GM21717 (cell line): ENCODE results near the gene MINDY3.

ENCODE experiments used
- ATAC-seq: cut with Tn5 transposase; IDR thresholded peaks from one replicate; pipeline ENCODE4 v1.9.1; 2021; ENCODE audit warnings: mild to moderate bottlenecking, moderate library complexity; ENCODE audit not compliant: unreplicated experiment

The MINDY3 gene

GRCh38 chr10:15808204-15808797, 52.0 kb downstream of the MINDY3 start:
- ATAC-seq: no peak

GRCh38 chr10:15805395-15806058, 54.8 kb downstream of the MINDY3 start:
- ATAC-seq: no peak

GRCh38 chr10:15804109-15804508, 56.2 kb downstream of the MINDY3 start:
- ATAC-seq: no peak

- no peak for ATAC-seq
Observed at GRCh38 chr10:15802375-15802949, 57.8 kb downstream of the MINDY3 start.

GRCh38 chr10:15801641-15802040, 58.7 kb downstream of the MINDY3 start:
- no peak for ATAC-seq

- ATAC-seq: no peak
Observed at GRCh38 chr10:15801147-15801546, 59.2 kb downstream of the MINDY3 start.

- no peak for ATAC-seq
Observed at GRCh38 chr10:15797346-15797745, 63.0 kb downstream of the MINDY3 start.

GRCh38 chr10:15796762-15797161, 63.5 kb downstream of the MINDY3 start:
- ATAC-seq: no peak

- no peak for ATAC-seq
Observed at GRCh38 chr10:15796098-15796759, 64.1 kb downstream of the MINDY3 start.

- no peak for ATAC-seq
Observed at GRCh38 chr10:15795036-15795792, 65.1 kb downstream of the MINDY3 start.

- ATAC-seq: no peak
Observed at GRCh38 chr10:15794569-15794968, 65.7 kb downstream of the MINDY3 start.

- ATAC-seq: no peak
Observed at GRCh38 chr10:15793664-15794063, 66.6 kb downstream of the MINDY3 start.

- no peak for ATAC-seq
Observed at GRCh38 chr10:15792777-15793176, 67.5 kb downstream of the MINDY3 start.

GRCh38 chr10:15791816-15792524, 68.3 kb downstream of the MINDY3 start:
- ATAC-seq: no peak

- no peak for ATAC-seq
Observed at GRCh38 chr10:15789793-15790525, 70.3 kb downstream of the MINDY3 start.

GRCh38 chr10:15787426-15787825, 72.9 kb downstream of the MINDY3 start:
- ATAC-seq: no peak

GRCh38 chr10:15784662-15785300, 75.5 kb downstream of the MINDY3 start:
- no peak for ATAC-seq

- ATAC-seq: no peak
Observed at GRCh38 chr10:15783941-15784636, 76.2 kb downstream of the MINDY3 start.

- ATAC-seq: no peak
Observed at GRCh38 chr10:15782851-15783250, 77.5 kb downstream of the MINDY3 start.
